ENCODE data around the gene CLCN7. TPM values are rescaled to one million over a fixed set of nuclear protein-coding genes. Genes with fewer than 3 reads are reported as not detected.

The CLCN7 gene
- total RNA-seq, 2 donors from 2014 or later, result 44.8 to 63.9 TPM

GRCh38 chr16:1431497-1432270 lies 43.1 kb downstream of the CLCN7 start:
- Mint-ChIP-seq H3K4me3 (no peak overlapping the region), H3K4me1 (no peaks in the 10 kb centered on the region), H3K9me3 (no peaks in the 10 kb centered on the region), H3K27ac (no peak overlapping the region), H3K36me3 (ENCODE audit: low read depth) (no peaks in the 10 kb centered on the region), H3K27me3 (no peaks in the 10 kb centered on the region)
- no peak for ATAC-seq (replicated peaks)

DNA sequence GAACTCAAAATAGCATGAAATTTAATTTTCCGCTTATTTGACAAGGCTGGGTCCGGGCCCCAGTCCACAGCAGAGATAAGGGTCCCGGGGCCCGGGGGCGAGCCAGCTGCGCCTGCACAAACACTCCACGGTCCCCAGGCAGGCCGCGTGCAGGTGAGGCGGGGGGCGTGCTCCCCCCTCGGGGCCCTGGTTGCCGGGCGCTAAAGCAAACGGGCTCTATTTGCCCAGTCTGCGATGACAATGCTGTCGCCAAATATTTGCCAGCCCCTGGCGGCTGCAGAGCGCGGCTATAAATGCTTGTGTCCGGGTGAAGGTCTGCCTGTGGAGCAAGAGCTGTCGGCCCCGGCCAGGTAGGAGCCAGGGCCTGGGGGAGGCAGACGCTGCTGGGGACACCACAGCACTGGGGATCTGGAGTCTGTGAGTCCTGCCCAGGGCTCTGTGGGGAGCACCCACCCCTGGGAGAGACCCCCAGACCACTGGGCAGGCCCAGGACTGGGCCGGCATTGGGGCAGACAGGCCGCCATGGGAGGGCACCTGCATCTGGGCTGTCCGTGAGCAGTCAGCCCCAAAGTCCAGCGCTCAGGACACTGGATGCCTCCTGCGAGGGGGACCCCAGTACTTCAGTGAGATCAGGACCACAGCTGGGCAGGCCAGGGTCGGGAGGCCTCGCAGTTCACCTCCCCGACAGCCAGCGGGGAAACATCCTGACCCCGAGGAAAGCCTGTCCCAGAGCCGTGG lies 43.9 kb downstream of the CLCN7 start, which contains the start of gene PERCC1:
Gene PERCC1, plus strand, starts transcription at position 320 of the 738 bp plus-strand sequence. CDS start 1,516 bp downstream, outside the sequence.
- no peak within 1 kb of the TSS for H3K27ac Mint-ChIP-seq
- H3K9me3 Mint-ChIP-seq, result no peaks in the 10 kb centered on the region
- no peak for ATAC-seq (replicated peaks)
- no peak within 1 kb of the TSS for H3K4me3 Mint-ChIP-seq
- H3K36me3 Mint-ChIP-seq (ENCODE audit: low read depth), result no peaks in the 10 kb centered on the region
- no peaks in the 10 kb centered on the region for H3K4me1 Mint-ChIP-seq
- no peaks in the 10 kb centered on the region for H3K27me3 Mint-ChIP-seq

DNA sequence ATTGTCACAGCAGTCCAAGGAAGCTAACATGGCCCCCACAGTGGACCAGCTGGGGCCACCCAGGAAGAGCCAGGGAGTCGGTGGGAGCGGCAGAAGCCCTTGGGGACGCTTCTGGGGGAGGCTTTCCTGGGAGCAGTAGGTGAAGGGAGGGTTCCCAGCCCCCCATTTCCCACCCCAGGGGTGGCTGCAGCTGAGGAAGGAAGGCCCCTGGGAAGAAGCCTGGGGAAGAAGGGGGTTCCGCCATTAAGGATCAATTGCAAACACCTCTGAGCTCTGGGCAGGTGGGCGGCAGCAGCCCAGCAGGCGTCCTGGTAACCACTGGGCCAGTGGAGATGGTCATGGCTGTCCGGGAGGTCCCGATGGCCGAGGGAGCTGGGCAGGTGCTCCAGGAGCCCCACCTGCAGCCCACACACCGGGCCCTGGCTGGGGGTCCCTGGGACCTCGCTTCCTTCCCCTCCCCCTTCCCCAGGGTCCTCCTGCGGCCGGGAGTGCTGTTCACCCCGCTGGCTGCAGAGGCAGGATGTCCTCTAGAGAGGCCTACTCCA lies 44.5 kb downstream of the CLCN7 start:
- no peaks in the 10 kb centered on the region for H3K27me3 Mint-ChIP-seq
- H3K9me3 Mint-ChIP-seq, result no peaks in the 10 kb centered on the region
- H3K27ac Mint-ChIP-seq, result no peak overlapping the region
- no peak for ATAC-seq (replicated peaks)
- H3K36me3 Mint-ChIP-seq (ENCODE audit: low read depth), result no peaks in the 10 kb centered on the region
- no peak overlapping the region for H3K4me3 Mint-ChIP-seq
- H3K4me1 Mint-ChIP-seq, result no peaks in the 10 kb centered on the region

- Mint-ChIP-seq H3K27me3 (no peaks in the 10 kb centered on the region), H3K27ac (no peak overlapping the region), H3K4me1 (no peaks in the 10 kb centered on the region), H3K4me3 (no peak overlapping the region), H3K36me3 (ENCODE audit: low read depth) (no peaks in the 10 kb centered on the region), H3K9me3 (no peaks in the 10 kb centered on the region)
- ATAC-seq (replicated peaks), result no peak
Measured at GRCh38 chr16:1429631-1430030, 45.2 kb downstream of the CLCN7 start.

DNA sequence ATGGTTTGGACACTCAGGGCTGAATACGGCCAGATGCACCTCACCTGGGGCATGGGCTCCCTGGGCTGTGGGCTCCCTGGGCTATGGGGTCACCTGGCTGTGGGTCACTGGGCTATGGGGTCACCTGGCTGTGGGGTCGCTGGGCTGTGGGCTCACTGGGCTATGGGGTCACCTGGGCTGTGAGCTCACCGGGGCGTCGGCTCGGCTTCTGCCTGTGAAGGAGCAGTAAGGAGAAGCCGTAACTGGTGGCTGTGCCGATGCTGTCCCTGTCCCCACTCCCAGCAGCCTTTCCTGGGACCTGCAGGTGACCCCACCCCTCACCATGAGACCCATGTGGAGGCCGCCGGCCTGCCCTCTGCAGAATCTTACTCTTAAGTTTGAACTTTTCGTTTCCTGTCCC lies 45.8 kb downstream of the CLCN7 start:
- Mint-ChIP-seq H3K9me3 (no peaks in the 10 kb centered on the region), H3K4me1 (no peaks in the 10 kb centered on the region), H3K4me3 (no peak overlapping the region), H3K36me3 (ENCODE audit: low read depth) (no peaks in the 10 kb centered on the region), H3K27ac (no peak overlapping the region), H3K27me3 (no peaks in the 10 kb centered on the region)
- no peak for ATAC-seq (replicated peaks)

DNA sequence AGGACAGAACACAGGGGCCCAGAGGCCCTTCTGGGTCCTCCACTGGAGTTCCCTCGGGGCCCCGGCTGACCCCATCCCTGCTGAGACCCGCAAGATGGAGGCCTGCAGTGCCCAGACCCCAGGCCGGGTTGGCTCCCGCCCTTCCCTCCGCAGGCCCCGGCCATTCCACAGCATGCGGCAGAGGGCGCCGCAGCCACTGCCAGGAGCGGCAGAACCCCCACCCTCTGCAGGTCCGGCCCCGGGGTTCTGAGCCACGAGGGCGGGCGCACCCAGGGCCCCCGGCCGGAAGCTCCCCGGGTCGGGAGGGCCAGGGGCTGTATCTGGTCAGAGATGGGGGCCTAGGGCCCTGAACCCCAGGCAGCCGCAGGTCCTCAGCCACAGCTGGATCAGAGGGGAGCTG lies 46.3 kb downstream of the CLCN7 start:
- no peaks in the 10 kb centered on the region for H3K36me3 Mint-ChIP-seq (ENCODE audit: low read depth)
- no peaks in the 10 kb centered on the region for H3K4me1 Mint-ChIP-seq
- no peaks in the 10 kb centered on the region for H3K9me3 Mint-ChIP-seq
- H3K27ac Mint-ChIP-seq, result no peak overlapping the region
- peak; percentile 52 for ATAC-seq (replicated peaks)
- H3K27me3 Mint-ChIP-seq, result no peaks in the 10 kb centered on the region
- H3K4me3 Mint-ChIP-seq, result no peak overlapping the region

DNA sequence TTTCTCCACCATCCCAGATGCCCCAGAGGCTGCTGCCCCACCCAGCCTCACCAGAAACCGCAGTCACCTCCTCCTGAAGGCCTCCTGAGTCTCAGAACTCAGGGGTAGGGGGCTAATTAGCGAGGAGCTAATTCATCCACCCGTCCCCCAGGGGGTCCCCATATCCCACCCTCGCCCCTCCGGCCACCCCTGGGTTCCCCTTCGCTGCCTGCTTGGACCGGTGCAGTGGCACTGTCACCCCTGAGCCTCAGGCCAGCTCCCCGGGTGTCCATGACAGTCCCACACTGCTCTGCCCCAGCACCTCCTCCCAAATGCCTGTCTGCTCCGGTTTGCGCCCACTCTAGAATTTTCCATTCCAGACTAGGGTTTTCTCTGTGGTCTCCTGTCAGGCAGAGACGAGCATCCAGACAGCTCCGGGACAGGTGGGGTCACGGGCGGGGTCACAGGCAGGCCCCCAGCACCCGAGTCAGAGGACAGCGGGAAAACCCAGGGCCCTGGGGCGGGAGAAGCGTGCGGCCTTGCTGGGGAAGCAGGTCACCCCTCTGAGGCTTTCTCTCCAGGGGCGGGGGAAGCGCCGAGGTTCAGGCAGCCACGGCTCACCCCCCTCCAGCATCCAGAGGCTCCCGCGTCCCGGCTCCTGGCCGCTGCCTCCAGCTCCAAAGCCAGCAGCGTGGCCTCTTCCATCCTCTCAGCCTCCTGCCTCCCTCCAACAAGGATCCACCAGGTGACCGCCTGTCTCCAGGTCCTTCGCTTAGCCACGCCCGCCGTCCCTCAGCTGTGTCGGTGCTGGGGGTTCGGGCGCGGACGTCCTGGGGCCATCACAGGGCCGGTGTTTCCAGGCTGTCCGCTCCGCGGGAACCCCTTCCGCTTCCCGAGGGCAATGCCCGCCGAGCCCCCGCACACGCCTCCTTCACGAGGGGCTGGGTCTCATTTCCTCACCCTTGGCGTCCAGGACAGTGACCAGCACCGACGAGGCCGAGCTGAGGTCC lies 47.1 kb downstream of the CLCN7 start:
- H3K4me3 Mint-ChIP-seq, result no peak overlapping the region
- no peak overlapping the region for H3K27ac Mint-ChIP-seq
- no peaks in the 10 kb centered on the region for H3K36me3 Mint-ChIP-seq (ENCODE audit: low read depth)
- H3K27me3 Mint-ChIP-seq, result no peaks in the 10 kb centered on the region
- ATAC-seq (replicated peaks), result no peak
- H3K9me3 Mint-ChIP-seq, result no peaks in the 10 kb centered on the region
- H3K4me1 Mint-ChIP-seq, result no peaks in the 10 kb centered on the region

GRCh38 chr16:1426734-1427471 lies 47.9 kb downstream of the CLCN7 start:
- Mint-ChIP-seq H3K27me3 (no peaks in the 10 kb centered on the region), H3K4me3 (no peak overlapping the region), H3K9me3 (no peaks in the 10 kb centered on the region), H3K4me1 (no peaks in the 10 kb centered on the region), H3K36me3 (ENCODE audit: low read depth) (no peaks in the 10 kb centered on the region), H3K27ac (no peak overlapping the region)
- ATAC-seq (replicated peaks), result no peak

DNA sequence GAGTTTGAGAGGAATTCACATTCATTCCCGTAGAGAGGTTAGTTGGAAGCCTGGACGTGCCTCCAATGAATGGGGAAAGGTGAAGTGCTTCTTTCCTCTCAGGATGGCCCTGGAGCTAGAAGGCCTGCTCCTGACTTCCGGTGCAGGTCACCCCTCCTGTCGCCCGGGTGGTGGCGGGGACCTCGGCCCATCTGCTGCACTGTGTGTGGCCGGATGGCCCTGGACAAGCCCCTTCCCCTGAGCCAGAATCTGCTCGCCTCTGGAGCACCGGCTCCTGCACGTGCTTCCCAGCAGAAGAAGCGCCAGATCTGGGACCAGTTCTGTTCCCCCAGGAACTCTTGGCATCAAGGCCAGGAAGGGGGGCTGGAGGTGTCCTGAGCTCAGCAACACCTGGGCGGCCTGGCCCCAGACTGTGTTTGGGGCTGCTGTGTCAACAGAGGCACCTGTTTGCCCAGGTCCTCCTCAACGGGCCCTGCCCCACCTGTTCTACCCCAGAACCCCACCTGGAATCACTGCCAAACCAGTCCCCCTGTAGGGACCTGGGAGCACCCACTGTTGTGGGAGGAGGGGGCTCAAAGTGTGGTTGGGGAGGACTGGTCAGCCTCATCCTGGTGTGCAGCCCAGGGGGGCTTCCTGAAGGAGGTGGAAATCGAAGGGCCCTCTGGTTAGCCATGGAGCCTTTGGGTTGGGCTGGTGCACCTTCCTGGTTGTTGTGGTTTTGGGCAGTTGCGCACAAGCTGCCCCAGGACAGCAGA lies 49.0 kb downstream of the CLCN7 start:
- ATAC-seq (replicated peaks), result no peak
- Mint-ChIP-seq H3K27ac (no peak overlapping the region), H3K9me3 (no peaks in the 10 kb centered on the region), H3K27me3 (no peaks in the 10 kb centered on the region), H3K36me3 (ENCODE audit: low read depth) (peaks cover 5% of the 10 kb centered on the region), H3K4me3 (no peak overlapping the region), H3K4me1 (no peaks in the 10 kb centered on the region)

DNA sequence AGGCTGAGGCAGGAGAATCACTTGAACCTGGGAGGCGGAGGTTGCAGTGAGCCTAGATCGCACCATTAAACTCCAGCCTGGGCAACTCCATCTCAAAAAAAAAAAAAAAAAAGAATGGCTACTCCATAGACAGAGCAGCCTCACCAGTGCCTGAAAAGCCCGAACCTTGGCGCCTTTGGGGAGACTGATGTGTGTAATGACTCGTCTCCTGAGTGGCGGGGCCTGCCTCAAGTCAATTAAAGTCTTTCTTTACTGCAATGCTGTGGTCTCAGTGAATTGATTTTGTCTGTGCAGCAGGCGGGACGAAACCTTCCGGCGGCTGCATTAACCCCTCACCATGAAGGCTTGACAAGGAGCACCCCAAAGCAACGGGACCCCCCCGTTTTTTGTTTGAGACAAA lies 50.8 kb downstream of the CLCN7 start:
- no peaks in the 10 kb centered on the region for H3K9me3 Mint-ChIP-seq
- H3K27me3 Mint-ChIP-seq, result no peaks in the 10 kb centered on the region
- no peak for ATAC-seq (replicated peaks)
- no peak overlapping the region for H3K4me3 Mint-ChIP-seq
- H3K36me3 Mint-ChIP-seq (ENCODE audit: low read depth), result peaks cover 11% of the 10 kb centered on the region
- no peaks in the 10 kb centered on the region for H3K4me1 Mint-ChIP-seq
- H3K27ac Mint-ChIP-seq, result peak overlapping the region; percentile 78

DNA sequence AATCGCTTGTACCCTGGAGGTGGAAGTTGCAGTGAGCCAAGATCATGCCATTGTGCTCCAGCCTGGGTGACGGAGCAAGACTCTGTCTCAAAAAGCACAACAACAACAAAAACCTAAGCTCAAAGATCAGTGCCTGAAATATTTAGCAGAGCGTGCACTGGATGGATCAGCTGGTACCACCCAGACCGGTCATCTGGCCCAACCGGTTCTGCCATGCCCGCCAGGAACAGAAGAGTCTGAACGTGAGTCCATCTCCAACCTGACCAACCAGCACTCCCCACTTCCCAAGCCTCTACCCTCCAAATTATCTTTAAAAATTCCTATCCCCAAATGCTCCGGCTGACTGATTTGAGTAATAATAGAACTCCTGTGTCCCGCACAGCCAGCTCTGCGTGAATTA lies 52.8 kb downstream of the CLCN7 start:
- Mint-ChIP-seq H3K4me1 (no peaks in the 10 kb centered on the region), H3K36me3 (ENCODE audit: low read depth) (peaks cover 27% of the 10 kb centered on the region), H3K9me3 (no peaks in the 10 kb centered on the region), H3K4me3 (peak overlapping the region; percentile 86), H3K27me3 (no peaks in the 10 kb centered on the region), H3K27ac (peak overlapping the region; percentile 99)
- ATAC-seq (replicated peaks), result no peak

GRCh38 chr16:1420111-1420539 lies 54.7 kb downstream of the CLCN7 start:
- Mint-ChIP-seq H3K4me1 (no peaks in the 10 kb centered on the region), H3K27me3 (no peaks in the 10 kb centered on the region), H3K9me3 (no peaks in the 10 kb centered on the region), H3K27ac (peak overlapping the region; percentile 99), H3K36me3 (ENCODE audit: low read depth) (peaks cover 29% of the 10 kb centered on the region), H3K4me3 (peak overlapping the region; percentile 86)
- no peak for ATAC-seq (replicated peaks)

GRCh38 chr16:1416521-1416941 lies 58.3 kb downstream of the CLCN7 start:
- Mint-ChIP-seq H3K36me3 (ENCODE audit: low read depth) (peaks cover 44% of the 10 kb centered on the region), H3K4me1 (no peaks in the 10 kb centered on the region), H3K27ac (peak overlapping the region; percentile 24), H3K9me3 (no peaks in the 10 kb centered on the region), H3K4me3 (no peak overlapping the region), H3K27me3 (no peaks in the 10 kb centered on the region)
- no peak for ATAC-seq (replicated peaks)

Measured in activated T-helper 17 cell treated with anti-CD3 and anti-CD28 coated beads, Interleukin-2, amount 50 U/mL, for 72 hours (primary cell).